ENCODE data around the gene GSTT4. TPM values are rescaled to one million over a fixed set of nuclear protein-coding genes. Genes with fewer than 3 reads are reported as not detected.

The GSTT4 gene
- total and polyA plus RNA-seq, 2 of the 13 experiments (the other 11 are each of a cell fraction or from before 2014, with no cell fraction given): 0.59 to 0.62 TPM

- TF ChIP-seq SATB2 (CRISPR knock-in tag; IDR thresholded peaks at IDR 0.05) (no peak), FOXA1 (IDR thresholded peaks at IDR 0.05) (no peak), FOXA1 (CRISPR knock-in tag; IDR thresholded peaks at IDR 0.05) (no peak), ZNF337 (CRISPR knock-in tag; IDR thresholded peaks at IDR 0.05; ENCODE audit: borderline replicate concordance, low read depth) (no peak), ZNF484 (CRISPR knock-in tag; IDR thresholded peaks at IDR 0.05; ENCODE audit: borderline replicate concordance, low read depth) (no peak), RBM39 (IDR thresholded peaks at IDR 0.05; ENCODE audit: low read depth, low read length, poor library complexity, severe bottlenecking) (no peak), MYPOP (CRISPR knock-in tag; IDR thresholded peaks at IDR 0.05) (no peak; the same call in 1 of the 2 replicates), ZNF672 (CRISPR knock-in tag; IDR thresholded peaks at IDR 0.05) (no peak), ZNF264 (CRISPR knock-in tag; IDR thresholded peaks at IDR 0.05) (peak; percentile 39; the same call in 1 of the 2 replicates), THAP8 (CRISPR knock-in tag; IDR thresholded peaks at IDR 0.05; ENCODE audit: borderline replicate concordance) (no peak), ZNF318 (CRISPR knock-in tag; IDR thresholded peaks at IDR 0.05) (no peak), PRDM10 (CRISPR knock-in tag; IDR thresholded peaks at IDR 0.05; ENCODE audit: low read depth) (no peak), NFYC (CRISPR knock-in tag; IDR thresholded peaks at IDR 0.05) (peak; percentile 75)
Observed at GRCh38 chr22:24009227-24010017, 4.2 kb upstream of the GSTT4 start (continued).

Data from HepG2 (cell line).